ELR (cell line): Measurements from ENCODE around the gene FOXJ1.
A peak's percentile ranks its signal among the peaks of the same experiment; 100 is the strongest.

Source experiments
- DNase-seq: peaks from one replicate; pipeline ENCODE4 v3.0.0-alpha.2; 2015; ENCODE audit warnings: low read depth

Gene FOXJ1

DNA sequence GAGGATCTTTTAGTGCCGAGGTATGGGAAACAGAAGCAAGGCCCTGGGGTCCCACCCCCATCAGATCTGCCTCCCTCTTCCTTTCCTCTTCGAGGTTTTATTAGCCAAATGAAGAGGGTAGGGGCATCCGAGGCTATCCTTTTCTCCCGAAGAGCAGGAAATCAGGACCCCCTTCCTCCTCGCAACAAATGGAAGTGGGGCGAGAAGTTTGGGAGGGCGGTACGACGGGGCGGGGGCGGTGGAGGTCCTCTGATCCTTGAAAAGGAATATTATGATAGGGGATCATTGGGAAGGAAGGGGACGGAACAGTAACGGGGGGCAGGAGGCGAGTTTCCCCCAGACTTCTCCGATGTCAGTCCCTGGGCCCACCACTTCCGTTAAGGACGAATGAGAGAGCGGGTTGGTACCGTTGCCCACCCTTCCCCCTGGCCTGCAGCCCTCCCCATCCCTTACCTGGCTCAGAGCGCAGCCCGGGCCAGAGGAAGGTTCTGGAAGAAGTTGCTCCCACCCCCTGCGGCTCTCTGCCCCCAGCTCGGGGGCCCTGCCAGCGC is 309 bp downstream of the FOXJ1 start:
- no peak for DNase-seq

DNA sequence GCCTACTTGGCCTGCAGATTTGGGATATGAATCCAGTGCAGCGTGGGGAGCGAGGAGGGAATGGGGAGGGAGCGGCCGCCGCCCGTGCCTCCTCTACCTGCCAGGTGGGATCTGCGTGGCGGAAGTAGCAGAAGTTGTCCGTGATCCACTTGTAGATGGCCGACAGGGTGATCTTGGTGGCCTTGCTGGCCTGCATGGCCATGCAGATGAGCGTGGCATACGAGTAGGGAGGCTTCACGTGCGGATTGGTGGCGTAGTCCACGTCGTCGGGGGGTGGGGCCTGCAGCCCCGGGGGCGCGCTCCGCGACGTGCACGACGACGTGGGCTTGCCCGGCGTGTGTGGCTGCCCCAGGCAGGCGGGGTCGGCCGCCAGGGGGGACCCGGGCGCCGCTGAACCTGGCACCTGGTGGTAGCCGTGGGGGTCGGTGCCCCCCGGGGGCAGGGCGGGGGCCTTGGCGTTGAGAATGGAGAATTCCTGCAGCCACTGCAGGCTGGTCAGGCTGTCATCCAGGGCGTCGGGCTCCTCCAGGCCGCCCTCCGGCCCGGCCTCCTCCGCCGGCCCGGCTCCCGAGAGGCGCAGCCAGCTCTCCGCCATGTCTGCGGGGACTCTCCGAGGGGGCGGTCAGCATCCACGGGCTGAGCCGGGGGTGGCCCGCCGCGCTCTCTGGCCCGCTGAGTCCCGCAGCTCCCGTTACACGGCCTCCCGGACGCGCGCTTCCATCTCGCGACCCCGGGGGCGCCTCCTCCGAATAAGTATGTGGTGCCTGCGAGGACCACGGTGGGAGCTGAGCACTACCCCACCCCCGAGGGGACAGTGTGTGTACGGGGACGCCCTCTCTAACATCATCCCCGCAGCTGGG is 1.0 kb downstream of the FOXJ1 start:
- no peak for DNase-seq

DNA sequence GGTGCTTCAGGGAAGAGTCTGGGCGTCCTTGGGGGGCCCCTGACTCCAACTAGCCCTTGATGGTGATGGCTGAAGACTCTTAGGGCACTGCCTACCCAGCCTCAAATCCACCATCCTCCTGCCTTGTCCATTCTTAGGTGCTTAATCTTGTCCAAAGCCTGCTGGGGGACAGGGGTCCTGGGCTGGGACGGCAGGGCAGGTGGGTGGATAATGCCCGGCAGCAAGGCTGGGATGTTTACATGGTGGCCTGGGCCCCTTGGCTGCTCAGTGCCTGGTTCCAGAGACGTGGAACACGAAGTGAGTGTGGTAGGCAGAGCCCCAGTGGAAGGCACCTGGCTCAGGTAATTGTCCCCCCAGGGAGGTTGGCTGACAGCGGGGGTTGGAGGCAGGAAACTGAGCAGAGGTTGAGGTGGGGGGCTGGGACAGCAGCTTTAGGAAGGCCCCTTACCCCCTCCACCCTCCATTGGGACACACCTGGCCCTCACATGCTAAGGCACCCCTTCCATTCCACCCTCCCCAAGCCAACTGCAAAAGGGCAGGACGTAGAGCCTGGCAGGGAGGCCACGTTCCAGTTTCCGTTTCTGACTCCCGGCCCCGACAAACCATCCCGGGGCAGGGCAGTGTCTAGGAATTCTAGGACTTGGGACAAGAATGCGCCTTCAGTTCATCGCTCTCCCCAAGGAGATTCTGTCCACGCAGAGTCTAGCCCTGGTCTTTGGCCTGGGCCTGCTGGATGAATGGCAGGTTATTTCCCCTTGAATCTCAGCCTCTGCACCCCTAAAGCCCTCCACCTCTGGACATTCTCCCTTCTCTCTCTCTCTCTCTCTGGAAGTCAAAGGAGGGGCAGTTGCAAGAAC is 1.9 kb downstream of the FOXJ1 start:
- DNase-seq: no peak

DNA sequence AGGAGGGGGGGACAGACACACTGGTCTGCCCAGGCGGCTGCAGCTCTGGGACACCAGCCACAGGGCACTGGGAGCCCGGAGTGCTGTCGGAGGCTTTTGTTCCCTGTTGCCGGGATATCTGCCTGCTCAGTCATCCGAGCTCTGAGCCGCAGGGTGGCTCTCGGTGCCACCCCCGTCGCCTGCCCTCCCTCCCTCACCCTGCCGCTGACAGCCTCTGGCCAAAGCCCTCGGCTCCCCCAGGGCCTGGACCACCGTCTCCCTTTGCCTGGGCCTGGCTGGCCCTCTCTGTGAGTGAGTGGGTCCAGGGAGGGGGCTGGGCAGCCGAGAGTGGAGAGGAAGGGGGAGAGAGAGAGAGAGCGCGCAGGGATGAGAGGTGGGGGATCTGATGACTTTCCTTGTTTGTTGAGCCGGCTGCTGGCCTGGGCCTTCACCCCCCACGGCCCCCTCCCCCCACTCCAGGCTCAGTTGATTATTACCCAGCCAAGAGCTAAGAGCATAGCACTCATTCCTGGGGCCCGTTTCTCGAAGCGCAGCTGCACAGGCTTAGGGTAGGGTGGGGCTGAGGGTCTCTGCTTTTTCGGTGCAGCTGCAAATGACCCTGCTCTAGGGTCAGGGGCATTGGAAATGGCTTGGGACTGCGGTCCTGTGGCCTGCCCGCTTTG is 2.7 kb downstream of the FOXJ1 start:
- DNase-seq: no peak

DNA sequence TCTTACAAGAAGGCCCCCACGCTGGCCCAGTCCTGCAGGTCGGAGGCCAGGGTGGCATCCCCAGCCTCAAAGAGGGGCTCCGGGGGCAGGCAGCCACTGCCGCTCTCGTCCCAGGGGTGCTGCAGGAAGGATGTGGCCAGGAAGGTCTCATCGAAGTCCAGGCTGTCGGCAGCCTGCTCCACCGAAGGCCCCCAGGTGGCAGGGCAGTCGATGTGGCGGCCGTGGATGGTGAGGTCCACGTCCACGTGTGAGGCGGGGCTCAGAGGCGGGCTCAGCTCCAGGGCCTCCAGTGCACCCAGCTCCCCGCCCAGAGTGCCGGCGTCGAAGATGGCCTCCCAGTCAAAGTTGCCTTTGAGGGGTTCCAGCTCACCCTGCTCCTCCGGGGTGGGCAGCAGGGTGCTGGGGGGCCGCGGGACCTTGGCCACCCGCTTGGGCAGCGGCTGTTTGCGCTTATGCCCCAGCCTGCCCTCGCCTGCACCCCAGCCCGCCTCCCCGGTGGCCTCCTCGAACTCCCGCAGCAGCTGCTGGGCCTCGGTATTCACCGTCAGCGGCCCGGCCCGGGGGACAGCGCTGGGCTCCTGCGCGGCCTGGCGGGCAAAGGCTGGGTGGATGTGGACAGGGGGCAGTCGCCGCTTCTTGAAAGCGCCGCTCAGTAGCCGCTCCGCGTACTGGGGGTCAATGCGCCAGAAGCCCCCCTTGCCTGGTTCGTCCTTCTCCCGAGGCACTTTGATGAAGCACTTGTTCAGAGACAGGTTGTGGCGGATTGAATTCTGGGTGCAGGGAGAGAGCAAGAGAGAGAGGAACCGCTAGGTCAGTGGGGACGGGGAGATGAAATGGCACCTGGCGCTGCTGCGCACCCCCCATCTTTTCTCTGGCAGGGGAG is 3.5 kb downstream of the FOXJ1 start:
- DNase-seq: no peak

DNA sequence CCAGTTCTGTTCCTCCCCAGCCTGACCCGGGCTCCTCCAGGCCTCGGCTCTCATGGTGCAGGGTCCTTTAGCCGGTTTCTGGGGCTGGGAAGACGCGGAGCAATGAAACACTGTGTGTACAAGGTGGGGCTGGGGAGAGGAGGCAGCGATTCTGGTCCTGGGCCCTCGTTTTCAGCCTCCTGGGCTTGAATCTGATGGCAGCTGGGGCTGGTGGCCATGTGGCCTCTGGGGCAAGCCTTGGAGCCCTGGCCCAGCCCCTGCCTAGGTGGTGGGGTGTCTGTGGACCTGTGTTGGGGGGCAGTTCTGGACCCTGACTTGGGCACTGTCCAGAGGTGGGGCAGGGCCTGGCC is 4.1 kb downstream of the FOXJ1 start:
- DNase-seq: no peak

DNA sequence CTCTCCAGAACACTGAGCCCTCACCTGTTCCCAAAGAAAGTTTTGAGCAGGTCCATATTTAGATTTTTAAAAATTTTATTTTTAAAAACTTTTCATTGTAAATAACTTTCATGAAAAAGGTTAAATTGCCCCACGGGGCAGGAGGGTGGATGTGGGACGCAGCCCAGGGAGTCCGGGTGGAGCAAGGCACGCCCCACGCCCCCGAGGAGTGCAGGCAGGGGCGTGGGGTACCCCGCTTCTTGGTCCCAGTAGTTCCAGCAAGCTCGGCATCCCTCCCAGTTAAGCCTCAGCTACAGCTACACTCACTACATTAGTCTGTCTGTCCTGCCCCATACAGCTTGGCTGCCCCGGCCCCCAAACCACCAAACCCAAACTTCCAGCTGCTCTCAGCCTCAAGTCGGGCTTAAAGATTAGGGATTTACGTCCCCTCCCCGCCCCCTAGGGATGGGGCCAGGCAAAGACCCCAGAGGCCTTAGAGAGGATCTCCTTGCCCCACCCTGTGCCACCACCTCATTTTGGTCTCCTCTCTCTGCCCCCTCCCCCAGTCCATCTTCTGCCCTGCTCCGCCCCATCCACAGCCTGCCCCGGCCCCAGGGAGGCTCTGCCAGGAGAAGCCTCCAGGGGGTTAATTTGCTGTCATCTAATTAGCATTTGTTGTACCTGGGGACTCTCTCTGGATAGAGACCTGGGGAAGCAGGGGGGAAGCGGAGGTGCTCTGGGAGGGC is 4.6 kb downstream of the FOXJ1 start:
- DNase-seq: no peak

DNA sequence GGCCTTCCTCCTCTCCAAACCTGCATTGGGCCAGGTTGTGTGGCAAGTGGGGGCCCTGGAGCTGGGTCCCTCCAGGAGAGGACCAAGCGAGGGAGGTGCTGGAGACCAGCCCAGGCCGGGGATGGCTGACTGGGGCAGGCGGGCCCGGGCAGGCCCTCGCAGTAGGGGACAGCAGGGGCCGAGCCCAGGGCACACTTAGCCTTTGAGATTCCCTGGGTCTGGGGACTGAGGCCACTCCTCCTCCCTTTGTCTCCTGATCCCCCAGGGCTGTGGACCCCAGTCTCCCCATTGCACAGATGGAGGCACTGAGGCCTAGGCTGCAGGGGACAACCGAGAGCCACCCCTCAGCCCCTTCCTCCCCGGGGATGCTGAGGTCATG is 5.2 kb downstream of the FOXJ1 start:
- no peak for DNase-seq

DNA sequence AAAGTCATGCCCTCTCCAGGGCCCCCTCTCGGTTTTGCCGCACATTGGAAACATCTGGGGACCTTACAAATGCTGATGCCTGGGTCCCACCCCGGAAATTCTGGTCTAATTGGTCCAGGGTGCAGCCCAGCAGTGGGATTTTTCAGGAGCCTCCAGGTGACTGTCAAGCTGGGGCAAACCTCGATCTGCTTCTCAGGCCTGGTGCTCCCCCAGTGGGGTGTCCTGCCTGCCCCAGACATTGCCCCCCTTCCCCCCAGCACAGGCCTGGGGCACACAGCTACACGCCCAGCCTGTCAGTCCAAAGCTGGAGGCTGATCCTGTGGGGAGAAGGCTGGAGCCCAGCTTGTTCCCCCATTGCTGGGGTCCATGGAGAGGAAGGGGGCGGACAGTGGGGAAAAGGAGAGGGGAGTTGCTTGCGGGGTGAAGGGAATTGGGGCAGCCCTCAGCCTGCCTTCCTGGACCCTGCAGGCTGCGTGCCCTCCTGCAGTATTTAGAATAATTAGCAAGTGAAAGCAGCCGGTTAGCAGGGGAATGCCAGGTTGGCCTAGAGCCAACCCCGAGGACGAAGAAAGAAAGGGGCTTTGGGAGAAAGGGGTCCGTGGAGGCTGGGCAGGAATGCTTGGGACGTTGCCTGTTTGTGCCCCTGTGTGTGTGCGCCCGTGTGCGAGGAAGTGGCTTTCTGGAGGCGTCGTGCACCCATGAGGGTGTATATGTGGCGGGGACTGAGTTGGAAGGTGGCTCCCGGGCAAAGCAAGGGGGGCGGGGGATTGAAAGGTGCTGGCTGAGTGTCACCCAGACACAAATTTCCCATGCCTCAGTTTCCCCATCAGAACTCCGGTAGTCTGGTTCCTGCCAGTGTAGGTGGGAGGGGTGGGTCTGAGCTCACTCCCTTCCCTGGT is 5.9 kb downstream of the FOXJ1 start:
- DNase-seq: no peak

DNA sequence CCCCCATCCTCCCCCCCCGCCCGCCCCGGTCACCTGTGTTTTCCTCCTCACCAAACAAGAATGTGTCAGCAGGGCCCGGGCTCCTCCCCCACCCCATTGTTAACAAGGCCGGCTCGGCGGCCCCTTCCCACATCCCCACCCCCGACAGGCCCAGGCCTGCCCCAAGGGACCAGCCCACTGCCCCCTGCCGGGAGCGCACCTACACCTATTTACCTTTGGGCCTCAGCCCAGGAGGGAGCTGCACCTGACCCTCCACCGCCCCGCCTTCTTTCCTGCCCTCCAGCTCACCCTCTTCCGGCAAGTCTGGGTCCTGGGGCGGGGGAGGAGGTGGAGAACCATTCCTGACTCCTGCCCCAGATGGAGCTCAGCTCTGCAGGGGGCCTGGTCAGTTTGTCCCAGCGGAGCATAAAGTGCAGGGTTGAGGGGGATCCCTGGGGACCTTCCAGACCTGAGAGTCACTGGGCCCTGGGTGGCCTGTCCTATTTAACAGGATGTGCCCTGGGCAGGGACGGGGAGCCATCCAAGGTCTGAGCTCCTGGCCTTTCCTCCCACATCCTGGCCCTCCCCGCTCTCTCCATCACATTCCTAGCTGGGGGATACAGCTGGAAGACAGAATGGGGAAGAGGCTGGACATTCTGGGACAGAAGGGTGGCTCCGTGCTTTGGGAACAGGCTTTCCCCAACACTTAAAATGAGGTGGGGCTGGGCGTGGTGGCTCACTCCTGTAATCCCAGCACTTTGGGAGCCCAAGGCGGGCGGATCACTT is 8.3 kb downstream of the FOXJ1 start:
- DNase-seq: no peak

DNA sequence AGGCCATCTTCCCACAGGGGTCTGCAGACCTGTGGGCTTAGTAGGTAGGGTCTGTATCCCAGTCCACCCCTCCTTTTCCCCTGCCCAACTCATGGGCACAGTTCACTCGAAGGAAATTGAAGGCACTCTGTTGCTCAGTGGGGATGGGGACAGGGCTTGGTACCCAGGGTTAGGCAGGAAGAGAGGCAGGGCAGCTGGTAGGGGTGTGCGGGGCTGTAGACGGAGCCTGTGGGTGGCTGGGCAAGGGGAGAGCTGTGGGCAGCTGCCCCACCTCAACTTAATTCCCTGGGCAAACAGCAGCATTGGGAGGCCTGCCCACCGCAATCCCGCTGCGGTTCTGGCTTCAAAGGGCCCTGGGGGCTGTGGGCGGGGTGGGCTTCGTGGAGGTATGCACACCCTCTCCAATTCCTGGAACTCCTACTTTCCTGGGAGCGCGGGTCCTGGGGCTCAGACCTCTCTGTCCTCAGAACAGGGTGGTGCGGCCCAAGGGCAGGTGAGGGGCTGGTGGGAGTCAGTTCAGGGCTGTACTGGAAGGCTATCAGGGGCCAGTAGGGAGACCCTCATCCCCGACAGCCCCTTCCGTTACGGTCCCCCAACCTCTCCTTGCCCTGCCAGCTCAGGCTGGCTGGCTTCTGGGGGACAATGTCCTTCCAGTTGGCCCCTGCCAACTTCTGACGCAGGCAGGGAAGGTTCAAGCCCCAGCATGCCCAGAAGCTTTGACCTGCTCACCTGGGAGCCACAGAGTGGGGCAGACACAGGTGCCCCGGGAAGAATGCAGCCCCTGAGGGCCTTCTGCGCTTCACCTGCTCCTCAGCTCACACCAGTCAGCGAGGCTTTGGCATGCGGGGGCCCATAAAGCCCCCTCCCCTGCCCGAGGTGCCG is 9.1 kb downstream of the FOXJ1 start:
- no peak for DNase-seq

DNA sequence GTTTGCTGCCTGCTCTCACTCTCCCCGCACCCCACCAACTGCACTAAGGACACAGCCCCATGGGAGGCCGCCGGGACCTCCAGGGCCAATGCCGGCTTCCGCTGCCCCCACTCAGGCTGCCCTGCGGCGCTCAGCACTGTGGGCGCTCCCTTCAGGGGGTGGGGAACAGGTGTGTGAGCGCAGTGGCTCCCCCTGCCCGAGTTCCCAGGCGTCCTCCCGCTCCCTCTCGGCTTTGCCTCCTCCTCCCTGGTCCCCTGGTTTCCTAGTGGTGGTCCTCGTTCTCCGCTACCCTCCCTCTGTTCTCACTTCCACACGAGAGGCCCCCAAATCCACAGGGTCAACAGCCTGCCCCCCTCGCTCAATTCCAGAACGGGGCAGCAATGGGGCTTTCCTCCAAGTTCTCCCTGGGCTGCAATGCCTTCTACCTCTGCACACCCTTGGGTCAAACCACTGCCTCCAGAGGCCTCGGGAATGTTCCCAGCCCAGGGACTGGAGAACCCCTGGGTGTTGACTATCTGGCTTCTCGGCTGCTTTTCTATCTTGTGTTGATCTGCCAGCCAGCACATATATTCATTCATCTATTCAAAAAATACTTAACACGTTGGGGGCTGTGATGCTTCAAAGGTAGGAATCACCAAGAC is 9.9 kb downstream of the FOXJ1 start:
- no peak for DNase-seq

DNA sequence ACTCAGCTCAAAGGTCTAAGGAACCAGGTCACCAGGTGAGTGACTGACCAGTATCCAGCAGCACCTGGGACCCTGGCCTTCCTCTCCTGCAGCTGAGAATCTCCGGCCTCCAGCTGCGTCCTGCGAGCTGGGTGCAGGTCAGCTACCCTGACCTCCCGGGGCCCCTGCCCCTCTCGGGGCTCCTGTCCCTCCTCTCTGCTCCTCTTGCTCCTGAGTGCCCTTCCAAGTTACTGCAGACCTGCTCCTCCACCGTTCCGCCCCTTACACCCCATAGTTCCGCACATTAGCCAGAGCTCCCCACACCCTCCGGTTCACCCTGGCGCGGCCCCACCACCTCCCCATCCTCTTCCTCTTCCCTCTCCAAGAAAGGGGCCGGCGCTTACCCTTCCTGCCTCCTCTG is 10.6 kb downstream of the FOXJ1 start:
- DNase-seq: no peak

DNA sequence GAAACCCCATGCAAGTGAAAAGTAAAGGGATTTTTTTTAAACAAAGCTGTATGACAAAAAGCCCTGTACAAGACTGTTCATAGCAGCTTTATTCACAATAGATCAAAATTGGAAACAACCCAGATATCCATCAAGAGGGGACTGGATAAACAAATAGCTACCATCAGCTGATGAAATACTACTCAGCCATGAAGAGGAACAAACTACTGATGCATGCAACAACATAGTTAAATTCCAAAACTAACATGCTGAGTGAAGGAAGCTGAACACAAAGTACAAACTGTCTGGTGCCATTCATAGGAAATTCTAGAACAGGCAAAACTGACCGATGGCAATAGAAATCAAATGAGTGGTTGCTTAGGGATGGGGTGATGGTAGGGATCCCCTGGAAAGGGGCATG is 15.1 kb downstream of the FOXJ1 start:
- no peak for DNase-seq

DNA sequence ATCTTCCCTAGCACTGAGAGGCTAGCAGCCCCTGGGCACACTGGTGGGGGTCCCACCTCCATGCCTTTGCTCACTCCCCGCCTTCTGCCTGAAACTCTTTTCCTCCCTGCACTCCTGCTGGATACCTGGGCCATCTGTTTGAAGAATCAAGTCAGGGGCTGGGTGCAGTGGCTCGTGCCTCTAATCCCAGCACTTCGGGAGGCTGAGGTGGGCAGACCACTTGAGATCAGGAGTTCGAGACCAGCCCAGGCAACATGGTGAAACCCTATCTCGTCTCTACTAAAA is 15.7 kb downstream of the FOXJ1 start:
- DNase-seq: no peak

DNA sequence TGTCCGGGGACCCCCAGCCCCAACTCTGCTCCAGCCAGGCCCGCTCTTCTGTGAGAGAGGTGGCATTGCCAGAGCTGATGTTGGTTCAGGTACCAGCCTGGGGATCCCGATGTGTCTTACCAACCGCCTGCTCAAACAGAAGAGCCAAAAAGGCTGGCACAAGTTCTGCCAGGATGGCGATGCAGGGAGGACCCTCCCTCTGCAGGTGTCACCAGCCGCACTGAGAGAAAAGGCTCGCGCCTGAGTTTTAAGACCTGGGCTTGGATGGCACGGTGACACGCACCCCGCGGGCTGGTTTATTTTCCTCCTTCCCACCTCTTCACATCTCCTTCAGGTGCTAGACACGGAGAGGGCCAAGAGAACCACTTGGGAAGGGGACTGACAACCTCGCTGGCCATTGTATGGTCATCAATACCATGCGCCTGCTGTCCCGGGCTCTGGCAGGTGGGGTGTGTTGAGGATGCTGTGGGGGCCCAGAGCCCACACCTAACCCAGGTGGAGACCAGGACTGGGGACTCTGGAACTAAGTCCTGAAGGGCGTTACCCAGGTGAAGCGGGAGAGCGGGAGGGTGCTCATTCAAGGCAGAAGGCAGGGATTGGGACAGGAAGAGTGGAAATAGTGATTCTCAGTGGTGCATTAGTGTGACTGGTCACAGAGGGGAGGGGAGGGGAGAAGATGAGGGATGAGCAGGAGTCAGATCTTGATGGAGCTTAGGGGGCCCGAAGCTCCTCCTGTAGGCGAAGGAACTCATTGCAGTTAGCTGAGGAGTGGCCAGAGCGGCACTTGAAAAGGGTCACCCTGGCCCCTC is 16.3 kb downstream of the FOXJ1 start:
- peak; percentile 56 for DNase-seq
